Measurements from ENCODE around the gene CIROP. TPM values are rescaled to one million over a fixed set of nuclear protein-coding genes. Genes with fewer than 3 reads are reported as not detected.

Gene CIROP
- total RNA-seq, 1 experiment from 2014 or later: 0.11 TPM

- TF ChIP-seq ZNF121 (CRISPR knock-in tag; IDR thresholded peaks at IDR 0.05) (no peak), NR3C1 (CRISPR knock-in tag; conservative IDR thresholded peaks at IDR 0.05; ENCODE audit: low read depth) (no peak), OVOL2 (CRISPR knock-in tag; IDR thresholded peaks at IDR 0.05; ENCODE audit: borderline replicate concordance) (no peak), ZNF232 (CRISPR knock-in tag; IDR thresholded peaks at IDR 0.05) (no peak), ZNF317 (CRISPR knock-in tag; IDR thresholded peaks at IDR 0.05; ENCODE audit: borderline replicate concordance, low read depth) (no peak), GRHL2 (CRISPR knock-in tag; IDR thresholded peaks at IDR 0.05; ENCODE audit: insufficient replicate concordance, severe bottlenecking) (no peak)
- TF ChIP-seq, protein P1, sequence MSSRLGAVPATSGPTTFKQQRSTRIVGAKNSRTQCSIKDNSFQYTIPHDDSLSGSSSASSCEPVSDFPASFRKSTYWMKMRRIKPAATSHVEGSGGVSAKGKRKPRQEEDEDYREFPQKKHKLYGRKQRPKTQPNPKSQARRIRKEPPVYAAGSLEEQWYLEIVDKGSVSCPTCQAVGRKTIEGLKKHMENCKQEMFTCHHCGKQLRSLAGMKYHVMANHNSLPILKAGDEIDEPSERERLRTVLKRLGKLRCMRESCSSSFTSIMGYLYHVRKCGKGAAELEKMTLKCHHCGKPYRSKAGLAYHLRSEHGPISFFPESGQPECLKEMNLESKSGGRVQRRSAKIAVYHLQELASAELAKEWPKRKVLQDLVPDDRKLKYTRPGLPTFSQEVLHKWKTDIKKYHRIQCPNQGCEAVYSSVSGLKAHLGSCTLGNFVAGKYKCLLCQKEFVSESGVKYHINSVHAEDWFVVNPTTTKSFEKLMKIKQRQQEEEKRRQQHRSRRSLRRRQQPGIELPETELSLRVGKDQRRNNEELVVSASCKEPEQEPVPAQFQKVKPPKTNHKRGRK (CRISPR knock-in tag; IDR thresholded peaks at IDR 0.05; ENCODE audit: borderline replicate concordance): no peak
- H3K4me3 Mint-ChIP-seq: no peak overlapping the region
- ChIA-PET POLR2A (interaction anchor here (0.6 kb wide), 1 partner anchor 141 kb away, joined by 3 read pairs; no protein-coding TSS in a partner anchor), CTCF (interaction anchor here (1.2 kb wide), 1 partner anchor 18 kb away, joined by 5 read pairs; no protein-coding TSS in a partner anchor)
- H3K4me1 Mint-ChIP-seq: no peaks in the 10 kb centered on the region
- H3K36me3 Mint-ChIP-seq: peaks cover 73% of the 10 kb centered on the region
- no peak for DNase-seq (ENCODE audit: low spot score)
- ATAC-seq: no peak
- H3K27me3 Mint-ChIP-seq (ENCODE audit: low read depth): no peaks in the 10 kb centered on the region
- H3K9me3 Mint-ChIP-seq: no peaks in the 10 kb centered on the region
- H3K27ac Mint-ChIP-seq: peak overlapping the region; percentile 42; the same call in 1 of the 2 replicates
Measured at GRCh38 chr14:23137813-23138535, 33.2 kb upstream of the CIROP start.

- ATAC-seq: no peak
- Mint-ChIP-seq H3K27ac (peak overlapping the region; percentile 42), H3K9me3 (no peaks in the 10 kb centered on the region)
Measured at GRCh38 chr14:23137192-23137812, 32.5 kb upstream of the CIROP start.

More at GRCh38 chr14:23137192-23137812, 32.5 kb upstream of the CIROP start:
- Mint-ChIP-seq H3K36me3 (peaks cover 70% of the 10 kb centered on the region), H3K4me3 (no peak overlapping the region), H3K27me3 (ENCODE audit: low read depth) (no peaks in the 10 kb centered on the region), H3K4me1 (no peaks in the 10 kb centered on the region)
- ChIA-PET POLR2A (no interaction called here), CTCF (interaction anchor here (1.2 kb wide), 1 partner anchor 17 kb away, joined by 5 read pairs; no protein-coding TSS in a partner anchor)
- no peak for DNase-seq (ENCODE audit: low spot score)
- TF ChIP-seq ZNF232 (CRISPR knock-in tag; IDR thresholded peaks at IDR 0.05): no peak
- no peak for TF ChIP-seq ZNF671 (CRISPR knock-in tag; IDR thresholded peaks at IDR 0.05)
- TF ChIP-seq, protein P2, sequence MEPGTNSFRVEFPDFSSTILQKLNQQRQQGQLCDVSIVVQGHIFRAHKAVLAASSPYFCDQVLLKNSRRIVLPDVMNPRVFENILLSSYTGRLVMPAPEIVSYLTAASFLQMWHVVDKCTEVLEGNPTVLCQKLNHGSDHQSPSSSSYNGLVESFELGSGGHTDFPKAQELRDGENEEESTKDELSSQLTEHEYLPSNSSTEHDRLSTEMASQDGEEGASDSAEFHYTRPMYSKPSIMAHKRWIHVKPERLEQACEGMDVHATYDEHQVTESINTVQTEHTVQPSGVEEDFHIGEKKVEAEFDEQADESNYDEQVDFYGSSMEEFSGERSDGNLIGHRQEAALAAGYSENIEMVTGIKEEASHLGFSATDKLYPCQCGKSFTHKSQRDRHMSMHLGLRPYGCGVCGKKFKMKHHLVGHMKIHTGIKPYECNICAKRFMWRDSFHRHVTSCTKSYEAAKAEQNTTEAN (CRISPR knock-in tag; IDR thresholded peaks at IDR 0.05): no peak
- TF ChIP-seq FOXJ3 (CRISPR knock-in tag; IDR thresholded peaks at IDR 0.05; ENCODE audit: borderline replicate concordance): no peak
- TF ChIP-seq ATF6 (CRISPR knock-in tag; IDR thresholded peaks at IDR 0.05): no peak
- TF ChIP-seq MLX (CRISPR knock-in tag; IDR thresholded peaks at IDR 0.05): no peak
- TF ChIP-seq GABPB1 (CRISPR knock-in tag; IDR thresholded peaks at IDR 0.05): no peak
- TF ChIP-seq, protein P1 (CRISPR knock-in tag; IDR thresholded peaks at IDR 0.05; ENCODE audit: borderline replicate concordance): no peak
- no peak for TF ChIP-seq CREB1 (CRISPR knock-in tag; IDR thresholded peaks at IDR 0.05)
- no peak for TF ChIP-seq GRHL2 (CRISPR knock-in tag; IDR thresholded peaks at IDR 0.05; ENCODE audit: insufficient replicate concordance, severe bottlenecking)
- TF ChIP-seq ZNF317 (CRISPR knock-in tag; IDR thresholded peaks at IDR 0.05; ENCODE audit: borderline replicate concordance, low read depth): no peak
- TF ChIP-seq ETV6 (CRISPR knock-in tag; IDR thresholded peaks at IDR 0.05): no peak
- TF ChIP-seq ATF2 (CRISPR knock-in tag; IDR thresholded peaks at IDR 0.05; ENCODE audit: borderline replicate concordance, low read depth): no peak

All from WTC11 (cell line).